ENCODE data around the gene ST6GALNAC3. TPM values are rescaled to one million over a fixed set of nuclear protein-coding genes. Genes with fewer than 3 reads are reported as not detected.
"Not testable (repeated sequence)": the region's sequence is repeated elsewhere in the genome, so short reads cannot be mapped to it uniquely, and the experiment has no call there.

Gene ST6GALNAC3
- total RNA-seq, 4 donors from 2014 or later, result 2.8 to 3.5 (median 3.4) TPM

- Histone ChIP-seq H3K27me3 (no peaks in the 10 kb centered on the region), H3K4me1 (no peaks in the 10 kb centered on the region), H3K27ac (no peak overlapping the region), H3K36me3 (no peaks in the 10 kb centered on the region), H3K9me3 (no peaks in the 10 kb centered on the region), H3K4me3 (no peak overlapping the region)
- no peak for DNase-seq
- TF ChIP-seq CTCF (IDR thresholded peaks at IDR 0.05) (no peak), POLR2A (IDR thresholded peaks at IDR 0.05) (no peak)
These were observed 159.5 kb downstream of the ST6GALNAC3 start for GRCh38 chr1:76234061-76234460.

GRCh38 chr1:76237211-76237610, 162.7 kb downstream of the ST6GALNAC3 start:
- Histone ChIP-seq H3K27ac (no peak overlapping the region), H3K9me3 (no peaks in the 10 kb centered on the region), H3K27me3 (no peaks in the 10 kb centered on the region), H3K4me3 (no peak overlapping the region), H3K4me1 (no peaks in the 10 kb centered on the region), H3K36me3 (no peaks in the 10 kb centered on the region)
- DNase-seq, result no peak
- TF ChIP-seq CTCF (IDR thresholded peaks at IDR 0.05), result no peak
- no peak for TF ChIP-seq POLR2A (IDR thresholded peaks at IDR 0.05)

GRCh38 chr1:76238094-76238628, 163.6 kb downstream of the ST6GALNAC3 start:
- H3K27me3 ChIP-seq, result no peaks in the 10 kb centered on the region
- H3K4me3 ChIP-seq, result no peak overlapping the region
- TF ChIP-seq POLR2A (IDR thresholded peaks at IDR 0.05) (no peak), CTCF (IDR thresholded peaks at IDR 0.05) (no peak)
- H3K9me3 ChIP-seq, result no peaks in the 10 kb centered on the region
- H3K4me1 ChIP-seq, result no peaks in the 10 kb centered on the region
- H3K36me3 ChIP-seq, result no peaks in the 10 kb centered on the region
- no peak overlapping the region for H3K27ac ChIP-seq
- DNase-seq, result no peak

- no peak for TF ChIP-seq CTCF (IDR thresholded peaks at IDR 0.05)
- TF ChIP-seq POLR2A (IDR thresholded peaks at IDR 0.05), result no peak
- H3K9me3 ChIP-seq, result peaks cover 0 to 4% (median 0%) of the 10 kb centered on the region in 4 donors
- H3K4me3 ChIP-seq, result no peak overlapping the region
- no peaks in the 10 kb centered on the region for H3K27me3 ChIP-seq
- no peak overlapping the region for H3K27ac ChIP-seq
- H3K36me3 ChIP-seq, result no peaks in the 10 kb centered on the region
- no peak for DNase-seq
- no peaks in the 10 kb centered on the region for H3K4me1 ChIP-seq
These were observed 164.9 kb downstream of the ST6GALNAC3 start for GRCh38 chr1:76239470-76239918.

- Histone ChIP-seq H3K4me3 (no peak overlapping the region), H3K9me3 (peaks cover 0 to 7% (median 0%) of the 10 kb centered on the region in 4 donors), H3K36me3 (no peaks in the 10 kb centered on the region), H3K4me1 (no peaks in the 10 kb centered on the region), H3K27ac (no peak overlapping the region), H3K27me3 (no peaks in the 10 kb centered on the region)
- no peak for DNase-seq
- TF ChIP-seq POLR2A (IDR thresholded peaks at IDR 0.05) (no peak), CTCF (IDR thresholded peaks at IDR 0.05) (no peak)
These were observed 165.8 kb downstream of the ST6GALNAC3 start for GRCh38 chr1:76240316-76240715.

GRCh38 chr1:76242587-76242986, 168.0 kb downstream of the ST6GALNAC3 start:
- not testable (repeated sequence) for H3K27me3 ChIP-seq, H3K27ac ChIP-seq, H3K4me1 ChIP-seq, DNase-seq, H3K9me3 ChIP-seq, H3K4me3 ChIP-seq, H3K36me3 ChIP-seq
